ENCODE results near the gene IL12RB1. TPM values are rescaled to one million over a fixed set of nuclear protein-coding genes. Genes with fewer than 3 reads are reported as not detected.
A peak's percentile ranks its signal among the peaks of the same experiment; 100 is the strongest.

IL12RB1 gene
- total and polyA plus RNA-seq, 7 experiments from 2014 or later = 17.6 to 110 (median 24.1) TPM

DNA sequence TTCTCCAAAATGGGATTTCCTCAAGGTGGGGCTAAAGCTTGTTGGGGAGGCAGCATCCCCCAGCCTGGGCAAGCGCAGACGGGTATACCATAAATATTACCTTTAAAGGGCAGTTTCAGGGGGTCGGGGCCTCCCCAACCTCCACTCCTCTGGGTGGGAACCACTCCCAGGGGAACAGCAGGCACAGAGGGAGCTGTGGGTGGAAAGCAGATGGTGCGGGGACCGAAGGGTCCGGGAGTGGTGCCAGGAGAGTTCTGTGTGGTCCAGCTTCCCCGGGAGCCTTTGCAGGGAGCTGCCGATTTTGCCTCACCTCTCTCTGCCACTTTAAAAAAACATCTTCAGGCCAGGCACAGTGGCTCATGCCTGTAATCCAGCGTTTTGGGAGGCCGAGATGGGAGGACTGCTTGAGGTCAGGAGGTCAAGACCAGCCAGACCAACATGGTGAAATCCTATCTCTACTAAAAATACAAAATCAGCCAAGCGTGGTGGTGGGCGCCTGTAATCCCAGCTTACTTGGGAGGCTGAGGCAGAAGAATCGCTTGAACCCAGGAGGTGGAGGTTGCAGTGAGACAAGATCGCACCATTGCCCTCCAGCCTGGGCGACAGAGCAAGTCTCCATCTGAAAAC is 16.3 kb upstream of the IL12RB1 start:
- peaks cover 12 to 22% of the 10 kb centered on the region in 2 donors for H3K4me1 ChIP-seq (ENCODE audit: control insufficient read depth in 2 of 2, insufficient read depth in 2 of 2, low read length in 2 of 2)
- ATAC-seq (no peak), DNase-seq (no peak)
- peak overlapping the region in 4 of 10 donors; percentile 17 to 77 (median 74) for H3K4me3 Mint-ChIP-seq
- peaks cover 0 to 4% (median 2%) of the 10 kb centered on the region in 5 donors for H3K36me3 Mint-ChIP-seq
- peak overlapping the region in 1 of 9 donors; percentile 28 for H3K27ac Mint-ChIP-seq
- no peaks in the 10 kb centered on the region for H3K27me3 ChIP-seq (ENCODE audit: control insufficient read depth in 2 of 2, insufficient read depth in 2 of 2, low read length in 2 of 2)
- intact Hi-C loops (cut with micrococcal nuclease) = no loop called here
- H3K9me3 Mint-ChIP-seq = no peaks in the 10 kb centered on the region
- POLR2A ChIA-PET = interaction anchor here (0.7 to 10.7 kb wide), 2 partner anchors 10 to 17 kb away, joined by 3 to 169 read pairs; partner anchors contain the start of genes IL12RB1 and MAST3
- peaks cover 23 to 35% (median 30%) of the 10 kb centered on the region in 7 donors for H3K4me1 Mint-ChIP-seq
- CTCF ChIA-PET = interaction anchor here (0.6 to 0.9 kb wide), 2 partner anchors 14 kb away, joined by 3 read pairs; no protein-coding TSS in a partner anchor
- H3K9me3 ChIP-seq (ENCODE audit: control insufficient read depth in 2 of 3, low read length in 3 of 3) = no peaks in the 10 kb centered on the region
- no peak overlapping the region for H3K27ac ChIP-seq (ENCODE audit: low read depth, low read length)
- no peaks in the 10 kb centered on the region for H3K36me3 ChIP-seq (ENCODE audit: control insufficient read depth in 2 of 3, insufficient read depth in 3 of 3, low read length in 3 of 3)
- H3K4me3 ChIP-seq (ENCODE audit: low read length) = no peak overlapping the region
- peaks cover 0 to 18% (median 0%) of the 10 kb centered on the region in 5 donors for H3K27me3 Mint-ChIP-seq

DNA sequence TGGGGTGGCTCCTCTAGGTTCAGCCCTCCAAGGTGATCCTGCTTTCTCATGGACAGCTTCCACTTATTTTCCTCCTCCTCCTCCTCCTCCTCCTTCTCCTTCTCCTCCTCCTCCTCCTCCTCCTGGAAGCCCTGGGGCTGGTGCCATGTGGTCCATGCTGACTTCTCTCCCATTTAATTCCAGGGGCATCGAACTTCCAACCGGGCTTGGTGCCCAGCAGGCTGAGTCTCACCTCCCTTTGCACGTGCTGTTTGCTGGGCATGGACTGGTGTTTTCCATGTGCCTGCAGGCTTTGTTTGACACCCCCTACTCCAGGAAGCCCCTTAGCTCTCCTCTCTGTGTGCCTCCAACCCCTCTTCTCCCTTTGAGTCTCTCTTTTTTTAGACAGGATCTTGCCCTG is 14.5 kb upstream of the IL12RB1 start:
- H3K36me3 Mint-ChIP-seq = peaks cover 0 to 4% (median 2%) of the 10 kb centered on the region in 5 donors
- DNase-seq (no peak), ATAC-seq (no peak)
- H3K27ac Mint-ChIP-seq = peak overlapping the region in 3 of 9 donors; percentile 19 to 72 (median 25)
- H3K9me3 ChIP-seq (ENCODE audit: control insufficient read depth in 2 of 3, low read length in 3 of 3) = no peaks in the 10 kb centered on the region
- POLR2A ChIA-PET = interaction anchor here (0.6 kb wide), 2 partner anchors 70 to 250 kb away, joined by 3 read pairs; no protein-coding TSS in a partner anchor
- H3K27me3 Mint-ChIP-seq = peaks cover 0 to 18% (median 0%) of the 10 kb centered on the region in 5 donors
- H3K4me1 ChIP-seq (ENCODE audit: control insufficient read depth in 2 of 2, insufficient read depth in 2 of 2, low read length in 2 of 2) = peaks cover 13 to 23% of the 10 kb centered on the region in 2 donors
- H3K4me1 Mint-ChIP-seq = peaks cover 18 to 42% (median 38%) of the 10 kb centered on the region in 7 donors
- intact Hi-C loops (cut with micrococcal nuclease) = no loop called here
- H3K36me3 ChIP-seq (ENCODE audit: control insufficient read depth in 2 of 3, insufficient read depth in 3 of 3, low read length in 3 of 3) = no peaks in the 10 kb centered on the region
- no peaks in the 10 kb centered on the region for H3K9me3 Mint-ChIP-seq
- H3K27me3 ChIP-seq (ENCODE audit: control insufficient read depth in 2 of 2, insufficient read depth in 2 of 2, low read length in 2 of 2) = no peaks in the 10 kb centered on the region
- H3K27ac ChIP-seq (ENCODE audit: low read depth, low read length) = no peak overlapping the region
- no peak overlapping the region for H3K4me3 Mint-ChIP-seq
- H3K4me3 ChIP-seq (ENCODE audit: low read length) = no peak overlapping the region
- CTCF ChIA-PET = no interaction called here

DNA sequence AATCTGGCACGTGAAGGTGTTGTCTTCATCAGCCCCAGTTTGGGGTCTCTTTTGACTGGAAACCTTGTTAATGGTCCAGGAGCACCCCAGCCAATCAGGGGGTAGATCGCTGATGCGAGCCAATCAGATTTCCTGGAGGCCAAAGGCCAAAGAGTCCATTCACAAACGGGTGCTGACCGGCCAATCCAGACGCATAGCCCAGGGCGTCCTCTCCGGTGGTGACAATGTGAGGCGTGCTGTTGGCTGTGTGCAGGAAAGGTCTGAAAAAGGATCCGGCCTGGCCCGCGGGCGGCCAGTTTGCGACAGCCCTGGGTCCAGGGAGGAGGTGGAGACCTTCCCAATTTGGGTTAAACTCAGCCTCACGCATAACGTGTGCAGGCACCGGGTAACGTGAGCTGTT is 14.0 kb upstream of the IL12RB1 start:
- ChIA-PET CTCF (no interaction called here), POLR2A (interaction anchor here (0.6 to 15.6 kb wide), 2 partner anchors 6 to 249 kb away, joined by 3 to 169 read pairs; no protein-coding TSS in a partner anchor)
- no peaks in the 10 kb centered on the region for H3K9me3 Mint-ChIP-seq
- peaks cover 18 to 45% (median 39%) of the 10 kb centered on the region in 7 donors for H3K4me1 Mint-ChIP-seq
- no peak overlapping the region for H3K4me3 Mint-ChIP-seq
- H3K27me3 ChIP-seq (ENCODE audit: control insufficient read depth in 2 of 2, insufficient read depth in 2 of 2, low read length in 2 of 2) = no peaks in the 10 kb centered on the region
- intact Hi-C loops (cut with micrococcal nuclease) = no loop called here
- DNase-seq (no peak), ATAC-seq (no peak)
- no peaks in the 10 kb centered on the region for H3K9me3 ChIP-seq (ENCODE audit: control insufficient read depth in 2 of 3, low read length in 3 of 3)
- H3K27ac ChIP-seq (ENCODE audit: low read depth, low read length) = no peak overlapping the region
- peak overlapping the region in 1 of 9 donors; percentile 25 for H3K27ac Mint-ChIP-seq
- peaks cover 0 to 18% (median 0%) of the 10 kb centered on the region in 5 donors for H3K27me3 Mint-ChIP-seq
- no peaks in the 10 kb centered on the region for H3K36me3 ChIP-seq (ENCODE audit: control insufficient read depth in 2 of 3, insufficient read depth in 3 of 3, low read length in 3 of 3)
- no peak overlapping the region for H3K4me3 ChIP-seq (ENCODE audit: low read length)
- H3K4me1 ChIP-seq (ENCODE audit: control insufficient read depth in 2 of 2, insufficient read depth in 2 of 2, low read length in 2 of 2) = peaks cover 13 to 23% of the 10 kb centered on the region in 2 donors
- H3K36me3 Mint-ChIP-seq = peaks cover 0 to 4% (median 2%) of the 10 kb centered on the region in 5 donors

DNA sequence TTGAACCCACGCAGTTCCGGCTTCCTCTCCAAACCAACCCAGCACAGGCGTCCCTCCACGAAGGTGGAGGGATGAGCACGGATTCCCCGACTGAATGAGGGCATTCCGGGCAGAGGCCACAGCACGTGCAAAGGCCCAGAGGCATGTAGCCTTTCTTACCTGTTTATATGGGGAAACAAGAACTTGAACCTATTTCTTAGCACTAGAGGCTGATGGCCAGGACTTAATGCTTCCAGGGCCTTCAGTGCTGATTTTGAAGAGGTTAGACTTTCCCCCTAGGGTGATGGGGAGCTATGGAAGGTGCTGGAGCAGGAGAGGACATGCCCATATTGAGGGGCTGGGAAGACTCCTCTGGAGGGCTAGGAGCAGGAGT is 12.9 kb upstream of the IL12RB1 start:
- H3K4me3 ChIP-seq (ENCODE audit: low read length) = peak overlapping the region; percentile 31
- no peak for DNase-seq
- H3K27me3 Mint-ChIP-seq = peaks cover 0 to 16% (median 0%) of the 10 kb centered on the region in 5 donors
- H3K27ac ChIP-seq (ENCODE audit: low read depth, low read length) = no peak overlapping the region
- peaks cover 18 to 49% (median 43%) of the 10 kb centered on the region in 7 donors for H3K4me1 Mint-ChIP-seq
- ATAC-seq = no peak
- peaks cover 10 to 21% of the 10 kb centered on the region in 2 donors for H3K4me1 ChIP-seq (ENCODE audit: control insufficient read depth in 2 of 2, insufficient read depth in 2 of 2, low read length in 2 of 2)
- intact Hi-C loops (cut with micrococcal nuclease) = loop anchor here in 1 of 2 donors (1.0 to 5.0 kb wide), 2 partner anchors 8 to 42 kb away; no protein-coding TSS in a partner anchor
- POLR2A ChIA-PET = interaction anchor here (0.8 to 15.6 kb wide), 4 partner anchors 8 to 90 kb away, joined by 4 to 169 read pairs (median 20); partner anchors contain the start of gene IL12RB1
- H3K9me3 ChIP-seq (ENCODE audit: control insufficient read depth in 2 of 3, low read length in 3 of 3) = no peaks in the 10 kb centered on the region
- H3K9me3 Mint-ChIP-seq = no peaks in the 10 kb centered on the region
- peak overlapping the region; percentile 86 to 89 (median 87) for H3K4me3 Mint-ChIP-seq
- CTCF ChIA-PET = interaction anchor here (2.3 kb wide), 1 partner anchor 11 kb away, joined by 14 read pairs; no protein-coding TSS in a partner anchor
- H3K27me3 ChIP-seq (ENCODE audit: control insufficient read depth in 2 of 2, insufficient read depth in 2 of 2, low read length in 2 of 2) = no peaks in the 10 kb centered on the region
- H3K27ac Mint-ChIP-seq = peak overlapping the region in 7 of 9 donors; percentile 22 to 87 (median 45)
- peaks cover 0 to 4% (median 2%) of the 10 kb centered on the region in 5 donors for H3K36me3 Mint-ChIP-seq
- H3K36me3 ChIP-seq (ENCODE audit: control insufficient read depth in 2 of 3, insufficient read depth in 3 of 3, low read length in 3 of 3) = no peaks in the 10 kb centered on the region

DNA sequence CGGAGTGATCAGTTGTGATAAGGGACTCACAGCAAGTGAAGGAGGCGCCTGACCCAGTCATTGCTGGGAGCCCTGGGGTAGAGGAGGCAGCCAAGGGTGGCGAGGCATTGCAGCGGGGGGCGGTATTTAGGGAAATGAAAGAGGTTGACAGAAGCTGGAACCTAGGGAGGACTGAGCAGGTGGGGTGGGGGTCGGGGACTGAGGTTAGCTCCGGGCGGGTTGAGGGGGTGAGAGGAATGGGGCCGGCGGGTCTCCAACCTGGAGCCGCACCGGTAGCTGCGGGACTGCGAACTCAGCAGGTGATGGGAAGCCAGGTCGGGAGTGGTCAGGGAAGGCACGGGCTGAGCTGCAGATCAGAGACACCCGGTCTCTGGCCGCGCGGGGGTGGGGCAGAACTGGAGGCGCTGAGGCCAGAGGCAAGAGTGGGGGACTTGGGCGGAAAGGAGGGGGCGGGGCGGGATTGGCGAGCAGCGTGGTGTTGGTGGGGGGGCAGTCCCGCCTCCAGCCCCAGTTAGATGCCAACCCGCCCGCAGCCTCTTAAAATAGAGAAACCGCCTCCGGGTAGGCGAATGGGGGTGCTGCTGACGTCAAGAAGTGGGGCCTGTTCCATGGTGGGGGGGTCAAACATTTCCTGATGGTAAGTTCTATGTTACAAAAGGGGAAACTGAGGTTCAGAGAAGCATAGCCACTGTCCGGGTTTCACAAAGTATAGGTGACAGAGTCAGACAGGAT is 12.3 kb upstream of the IL12RB1 start:
- Histone ChIP-seq H3K4me1 (ENCODE audit: control insufficient read depth in 2 of 2, insufficient read depth in 2 of 2, low read length in 2 of 2) (peaks cover 9 to 19% of the 10 kb centered on the region in 2 donors), H3K27ac (ENCODE audit: low read depth, low read length) (peak overlapping the region; percentile 70), H3K36me3 (ENCODE audit: control insufficient read depth in 2 of 3, insufficient read depth in 3 of 3, low read length in 3 of 3) (no peaks in the 10 kb centered on the region), H3K9me3 (ENCODE audit: control insufficient read depth in 2 of 3, low read length in 3 of 3) (no peaks in the 10 kb centered on the region), H3K4me3 (ENCODE audit: low read length) (peak overlapping the region; percentile 31), H3K27me3 (ENCODE audit: control insufficient read depth in 2 of 2, insufficient read depth in 2 of 2, low read length in 2 of 2) (no peaks in the 10 kb centered on the region)
- no peaks in the 10 kb centered on the region for H3K9me3 Mint-ChIP-seq
- peaks cover 18 to 44% (median 41%) of the 10 kb centered on the region in 7 donors for H3K4me1 Mint-ChIP-seq
- ATAC-seq = peak; percentile 19
- DNase-seq = peak in 1 of 9 donors; percentile 43
- POLR2A ChIA-PET = interaction anchor here (0.8 to 15.6 kb wide), 5 partner anchors 8 to 89 kb away, joined by 3 to 169 read pairs (median 4); partner anchors contain the start of gene IL12RB1
- CTCF ChIA-PET = interaction anchor here (2.3 kb wide), 1 partner anchor 12 kb away, joined by 14 read pairs; no protein-coding TSS in a partner anchor
- peaks cover 0 to 16% (median 0%) of the 10 kb centered on the region in 5 donors for H3K27me3 Mint-ChIP-seq
- peaks cover 0 to 4% (median 2%) of the 10 kb centered on the region in 5 donors for H3K36me3 Mint-ChIP-seq
- peak overlapping the region; percentile 86 to 89 (median 87) for H3K4me3 Mint-ChIP-seq
- peak overlapping the region in 8 of 9 donors; percentile 22 to 87 (median 66) for H3K27ac Mint-ChIP-seq
- intact Hi-C loops (cut with micrococcal nuclease) = loop anchor here in 1 of 2 donors (1.0 to 5.0 kb wide), 3 partner anchors 8 to 42 kb away; no protein-coding TSS in a partner anchor
